Left colon (tissue), 2 donors: ENCODE results near the gene UGT1A7. TPM values are rescaled to one million over a fixed set of nuclear protein-coding genes. Genes with fewer than 3 reads are reported as not detected.

Source experiments
- ATAC-seq: fragments of 200-7000 bp; cut with Tn5 transposase; one replicate; pipeline ENCODE4 v1.9.1; 2020; ENCODE audit warnings: mild to moderate bottlenecking, moderate library complexity
- DNase-seq, 2 donors: peaks; one replicate each; pipeline ENCODE4 v3.0.0-alpha.2; 2020
- intact Hi-C, 2 donors: fragments of 100-400 bp; cut with DNase I in 1 of 2; cut with micrococcal nuclease in 1 of 2; formaldehyde crosslinking; loops; one replicate each; pipeline versions ENCODE4 v1.11.2 to v1.14.0; 2022; cut with DNase I, micrococcal nuclease
- total RNA-seq, 2 donors: library from RNA; stranded (reverse); fragmentation: NEBNext Ultra II Directional; extraction: Animal tissue kit (Norgen Biotek cat#: 25700); gene quantifications; one replicate each; pipeline ENCODE4 v1.2.1, GENCODE V29; 2021
- donor health status: DM: no; HTN: no; CAD: no.
- donor health status: DM: yes; HTN: yes; CAD: no.

Gene UGT1A7
- total RNA-seq, 2 donors from 2014 or later, result 5.6 to 6.8 TPM

DNA sequence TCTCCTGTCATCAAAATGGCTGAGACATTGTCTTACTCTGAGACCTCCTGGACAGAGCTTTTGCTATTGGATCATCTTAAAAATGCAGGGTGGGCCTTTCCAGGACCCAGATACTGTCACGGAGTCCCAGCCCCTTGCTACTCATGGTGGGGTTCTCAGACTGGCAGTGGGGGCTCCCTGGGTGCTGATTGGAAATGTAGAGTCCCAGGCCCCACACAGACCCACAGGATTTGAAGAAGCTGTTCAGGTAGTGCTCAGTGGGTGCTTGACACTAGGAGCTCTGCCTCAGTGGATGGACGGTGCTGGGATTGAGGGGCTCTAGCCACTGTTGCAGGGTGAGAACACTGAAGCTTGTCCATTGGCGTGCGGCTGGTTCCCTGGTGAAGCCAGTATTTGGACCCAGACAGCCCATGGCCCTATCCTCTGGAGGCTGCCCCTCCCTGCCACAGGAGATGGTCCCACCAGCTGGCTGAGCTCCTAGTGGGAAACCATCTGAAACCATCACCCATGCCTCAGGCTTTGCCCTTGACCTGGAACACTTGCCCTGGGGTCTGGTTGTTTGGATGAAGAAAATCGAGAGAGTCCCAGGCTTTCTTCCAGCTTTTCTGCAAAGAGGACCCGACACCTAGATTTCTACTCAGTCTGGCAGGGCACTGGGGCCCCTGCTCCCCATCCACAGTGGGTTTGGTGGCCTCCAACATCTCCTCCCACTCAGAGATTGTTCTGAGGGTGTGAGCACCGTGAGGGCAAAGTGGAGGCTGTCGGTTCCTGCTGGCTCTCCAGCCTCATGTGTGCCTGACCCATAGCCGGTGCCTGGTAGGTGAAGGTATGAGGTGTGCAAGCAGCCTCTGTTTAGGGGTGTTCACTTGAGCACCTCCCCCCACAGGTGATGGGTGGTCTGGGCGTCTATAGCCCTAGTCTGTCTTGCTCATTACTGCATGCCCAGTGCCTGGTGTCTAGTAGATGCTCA lies 126.5 kb downstream of the UGT1A7 start:
- ATAC-seq (no peak), DNase-seq (no peak)
- intact Hi-C loops, result no loop called here

DNA sequence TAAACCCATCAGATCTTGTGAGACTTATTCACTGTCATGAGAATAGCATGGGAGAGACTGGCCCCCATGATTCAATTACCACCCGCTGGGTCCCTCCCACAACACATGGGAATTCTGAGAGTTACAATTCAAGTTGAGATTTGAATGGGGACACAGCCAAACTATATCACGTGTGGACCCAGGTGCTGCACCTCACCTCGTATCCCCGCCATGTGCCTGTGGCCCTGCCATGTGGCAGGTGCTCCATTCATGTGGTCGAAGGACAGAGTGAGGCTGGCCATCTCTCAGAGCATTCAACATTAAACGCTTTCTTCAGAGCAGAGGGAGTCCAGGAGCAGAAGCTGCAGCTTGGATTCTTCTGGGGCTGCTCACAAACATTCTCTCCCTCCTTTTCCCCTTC lies 128.7 kb downstream of the UGT1A7 start:
- intact Hi-C loops, result no loop called here
- no peak for DNase-seq
- ATAC-seq, result no peak

GRCh38 chr2:233811087-233811486 lies 129.4 kb downstream of the UGT1A7 start:
- no peak for ATAC-seq
- intact Hi-C loops, result no loop called here
- no peak for DNase-seq

DNA sequence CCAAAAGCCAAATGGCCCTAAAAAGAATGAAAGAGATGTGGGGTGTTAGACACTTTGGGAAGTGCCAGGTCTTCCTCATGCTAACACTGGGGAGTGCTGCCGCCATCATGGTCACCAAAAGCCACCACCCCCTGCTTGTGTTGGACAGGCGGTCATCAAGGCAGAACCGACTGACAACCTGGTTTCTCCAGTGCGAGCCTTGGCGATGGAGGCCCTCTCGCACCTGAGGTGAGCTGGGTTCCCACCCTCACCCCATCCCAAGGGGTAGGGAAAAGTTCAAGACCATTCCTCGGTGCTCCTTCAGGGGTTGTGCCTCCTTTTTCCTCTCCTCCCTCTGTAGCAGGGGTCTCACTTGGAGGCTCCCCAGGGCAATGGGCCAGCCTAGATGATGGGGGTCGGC lies 130.0 kb downstream of the UGT1A7 start:
- ATAC-seq (no peak), DNase-seq (no peak)
- intact Hi-C loops, result no loop called here

DNA sequence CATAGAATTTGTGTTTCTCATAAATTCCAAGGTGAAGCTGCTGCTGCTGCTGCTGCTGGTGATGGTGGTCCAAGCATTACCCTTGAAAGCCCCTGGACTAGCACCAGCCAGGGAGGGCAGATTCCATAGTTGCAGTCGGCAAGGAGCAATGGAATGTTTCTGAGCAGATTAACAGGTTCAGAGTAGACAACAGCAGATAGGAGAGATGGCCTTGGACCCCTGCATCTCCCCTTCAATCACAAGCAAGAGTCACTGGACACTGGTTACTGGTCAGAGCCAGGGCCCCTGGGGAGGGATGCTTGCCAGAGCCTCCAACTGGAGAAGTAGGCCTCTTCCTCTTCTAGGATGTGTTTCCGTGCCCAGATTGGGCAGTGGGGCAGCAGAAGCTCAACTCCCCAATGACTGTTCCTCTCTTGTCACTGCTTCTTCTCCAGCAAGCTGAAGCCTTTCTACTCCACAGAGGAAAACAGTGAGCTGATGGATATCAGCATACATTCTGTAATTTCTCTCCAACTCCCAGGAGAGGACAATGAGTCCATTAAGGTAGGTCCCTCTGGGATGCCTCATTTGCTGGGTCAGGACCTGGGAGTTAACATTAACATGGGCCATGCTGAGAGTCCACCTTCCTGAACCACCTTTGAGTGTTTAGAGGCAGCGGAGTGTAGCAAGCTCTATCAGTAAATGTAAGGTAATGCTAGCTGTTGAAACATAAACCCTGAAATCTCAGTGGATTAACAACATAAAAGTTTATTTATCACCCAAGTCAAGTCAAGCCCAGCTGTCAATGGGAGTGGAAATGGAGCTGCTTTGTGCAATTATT lies 131.7 kb downstream of the UGT1A7 start:
- ATAC-seq (no peak), DNase-seq (no peak)
- intact Hi-C loops, result no loop called here

GRCh38 chr2:233814056-233814835 lies 132.5 kb downstream of the UGT1A7 start:
- no peak for DNase-seq
- intact Hi-C loops, result no loop called here
- no peak for ATAC-seq

GRCh38 chr2:233815861-233816260 lies 134.2 kb downstream of the UGT1A7 start:
- intact Hi-C loops, result no loop called here
- ATAC-seq, result no peak
- no peak for DNase-seq

- intact Hi-C loops, result no loop called here
- DNase-seq, result no peak
- no peak for ATAC-seq
Measured at GRCh38 chr2:233816334-233816733, 134.6 kb downstream of the UGT1A7 start.

DNA sequence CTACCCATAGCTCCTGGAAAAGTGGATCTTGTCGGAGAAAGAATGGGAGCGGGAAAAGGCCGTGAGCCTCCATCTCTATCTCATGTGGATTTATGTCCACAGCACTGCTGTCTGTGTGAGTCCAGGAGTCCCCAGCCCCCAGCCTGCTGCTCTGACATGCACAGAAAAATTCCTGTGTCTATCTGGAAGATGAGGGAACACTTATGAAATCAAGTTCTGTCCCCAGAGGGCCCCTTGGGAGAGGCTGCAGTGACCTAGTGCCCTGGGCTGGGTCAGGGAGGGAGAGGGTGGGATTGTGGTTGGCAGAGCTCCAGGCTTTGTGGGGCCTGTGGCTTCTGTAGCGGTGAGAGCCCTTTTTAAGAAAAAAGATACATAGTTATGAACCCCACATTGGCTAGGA lies 135.1 kb downstream of the UGT1A7 start:
- intact Hi-C loops, result no loop called here
- DNase-seq (no peak), ATAC-seq (no peak)

DNA sequence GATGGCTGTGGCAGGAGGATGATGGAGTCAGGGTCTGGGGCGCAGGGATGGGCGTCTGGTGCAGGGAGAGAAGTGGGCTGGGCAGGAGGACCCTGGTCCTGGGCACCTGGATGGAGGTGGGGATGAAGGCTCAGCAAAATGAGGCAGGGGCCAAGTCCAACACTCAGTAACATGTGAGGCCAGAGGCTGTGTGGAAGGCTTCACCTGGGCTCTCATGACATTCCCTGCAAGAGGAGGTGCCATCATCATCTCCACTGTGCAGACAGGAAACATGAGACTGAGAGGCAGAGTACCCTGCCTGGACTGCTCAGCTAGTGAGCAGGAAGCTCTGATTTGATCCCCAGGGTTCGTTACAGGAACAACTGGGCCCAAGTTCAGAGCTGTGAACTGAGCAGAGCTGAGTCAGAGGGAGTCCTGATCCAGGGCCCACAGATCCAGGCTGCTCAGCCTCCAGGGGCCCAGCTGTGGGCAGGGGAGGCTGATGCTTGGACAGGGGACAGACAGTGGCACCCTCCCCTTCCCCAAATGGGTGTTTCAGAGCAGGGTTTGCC lies 135.7 kb downstream of the UGT1A7 start:
- no peak for ATAC-seq

DNA sequence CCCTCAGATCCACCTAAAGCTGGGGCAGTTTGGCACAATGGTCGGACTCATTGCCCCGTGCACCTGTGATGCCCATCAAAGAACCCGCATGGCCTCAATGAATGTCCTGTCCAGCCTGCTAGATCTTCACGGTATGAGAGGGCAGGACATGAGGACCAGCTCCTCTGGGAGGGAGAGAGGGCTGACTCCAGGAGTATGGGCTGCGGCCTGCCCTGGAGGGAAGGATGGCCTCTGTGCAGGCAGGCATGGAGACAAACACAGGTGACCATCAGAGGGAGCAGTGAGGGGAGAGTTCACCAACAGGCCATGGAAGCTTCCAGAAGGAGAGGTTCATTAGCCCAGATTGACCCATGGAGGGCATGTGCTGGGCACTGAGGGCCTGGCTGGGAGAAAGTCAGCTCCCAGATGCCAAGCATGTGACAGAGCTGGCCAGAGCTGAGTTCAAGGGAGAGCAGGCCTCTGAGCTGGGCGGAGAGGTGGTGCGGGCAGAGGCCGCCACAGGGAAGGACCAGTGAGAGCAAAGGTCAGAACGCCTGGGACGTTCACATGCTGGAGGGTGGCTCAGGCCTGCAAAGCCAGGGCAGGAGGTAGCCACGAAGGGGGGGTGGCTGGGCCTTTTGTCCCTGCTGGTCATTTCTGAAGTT lies 136.4 kb downstream of the UGT1A7 start:
- DNase-seq (no peak), ATAC-seq (peak; percentile 51)
- intact Hi-C loops, result no loop called here

More for the DNA sequence above, 135.7 kb downstream of the UGT1A7 start:
- DNase-seq, result no peak
- intact Hi-C loops, result no loop called here

DNA sequence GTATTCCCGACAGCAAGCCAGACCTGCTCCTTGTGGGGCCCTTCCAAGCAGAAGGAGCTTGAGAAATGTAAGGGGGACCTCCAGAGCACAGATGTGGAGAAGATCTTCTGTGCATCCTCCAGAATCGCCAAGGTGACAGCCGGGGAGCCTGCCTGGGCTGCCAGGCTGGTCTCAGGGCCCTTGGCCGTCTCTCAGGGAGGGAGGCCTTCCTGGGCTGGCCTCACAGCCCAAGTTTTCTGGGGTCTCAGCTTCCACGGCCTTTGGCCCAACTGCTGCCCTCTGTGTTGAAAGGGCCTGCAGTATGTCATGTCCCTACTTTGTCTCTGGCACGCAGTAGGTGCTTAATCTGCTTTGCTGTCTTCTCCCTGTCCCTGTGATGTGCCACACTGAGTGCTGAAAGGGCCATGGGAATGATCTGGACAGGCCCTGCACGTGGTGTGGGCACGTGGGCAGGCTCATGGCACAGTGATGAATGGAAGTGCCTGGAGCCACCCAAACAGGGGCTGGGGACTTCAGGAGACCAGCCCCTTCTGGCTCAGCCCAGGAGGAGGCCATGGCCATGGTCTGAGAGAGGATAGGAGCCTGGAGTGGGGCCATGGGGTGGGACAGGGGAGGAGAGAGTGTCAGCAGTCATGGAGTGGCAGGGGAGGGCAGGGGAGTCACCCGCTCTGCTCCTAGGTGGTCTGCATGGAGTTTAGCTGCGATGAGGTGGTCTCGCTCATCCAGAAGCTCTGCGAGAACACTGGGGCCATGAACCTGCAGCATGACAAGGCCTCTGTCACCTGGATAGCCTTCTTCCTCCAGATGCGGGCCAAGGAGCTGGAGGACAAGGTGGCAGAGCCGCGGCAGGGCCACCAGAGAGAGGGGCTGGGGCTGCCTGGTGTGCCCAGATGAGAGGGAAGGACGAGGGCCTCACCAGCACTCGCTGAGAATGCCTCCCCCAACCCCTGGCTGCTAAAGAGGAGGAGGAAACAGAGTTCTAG lies 137.2 kb downstream of the UGT1A7 start:
- intact Hi-C loops, result no loop called here
- DNase-seq (no peak), ATAC-seq (no peak)

- ATAC-seq, result no peak
- intact Hi-C loops, result no loop called here
- no peak for DNase-seq
Measured at GRCh38 chr2:233819884-233820773, 138.4 kb downstream of the UGT1A7 start.

- intact Hi-C loops, result no loop called here
- DNase-seq (no peak), ATAC-seq (no peak)
Measured at GRCh38 chr2:233820774-233821105, 139.0 kb downstream of the UGT1A7 start.

DNA sequence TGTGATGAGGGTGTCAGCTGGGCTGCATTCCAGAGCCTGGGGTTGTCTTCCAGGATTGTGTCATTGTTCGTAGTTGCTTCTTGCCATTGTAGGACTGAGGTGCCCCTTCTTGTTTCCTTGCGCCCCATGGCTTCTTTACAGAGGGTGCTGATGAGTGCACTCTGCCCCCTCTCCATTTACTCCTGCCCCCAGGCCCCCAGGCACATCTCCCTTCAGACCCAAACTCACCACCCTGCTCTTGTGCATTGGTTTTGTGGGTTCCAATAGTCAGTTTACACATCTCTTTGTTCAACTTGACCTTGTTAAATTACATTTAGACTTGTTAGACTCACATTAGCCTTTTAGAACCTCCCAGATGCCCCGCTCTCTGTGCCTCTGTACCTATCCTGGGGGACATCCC lies 139.5 kb downstream of the UGT1A7 start:
- ATAC-seq (no peak), DNase-seq (no peak)
- intact Hi-C loops, result no loop called here

GRCh38 chr2:233821709-233822100 lies 140.0 kb downstream of the UGT1A7 start:
- intact Hi-C loops, result no loop called here
- DNase-seq (no peak), ATAC-seq (no peak)
